IPS-NIHi11 (cell line): ENCODE data around the gene TELO2.

Source experiments
- DNase-seq: peaks from one replicate; pipeline ENCODE4 v3.0.0; 2012; ENCODE audit warnings: mixed read lengths, low spot score

TELO2 gene

GRCh38 chr16:1556254-1556653, 63.1 kb downstream of the TELO2 start:
- DNase-seq, result no peak

DNA sequence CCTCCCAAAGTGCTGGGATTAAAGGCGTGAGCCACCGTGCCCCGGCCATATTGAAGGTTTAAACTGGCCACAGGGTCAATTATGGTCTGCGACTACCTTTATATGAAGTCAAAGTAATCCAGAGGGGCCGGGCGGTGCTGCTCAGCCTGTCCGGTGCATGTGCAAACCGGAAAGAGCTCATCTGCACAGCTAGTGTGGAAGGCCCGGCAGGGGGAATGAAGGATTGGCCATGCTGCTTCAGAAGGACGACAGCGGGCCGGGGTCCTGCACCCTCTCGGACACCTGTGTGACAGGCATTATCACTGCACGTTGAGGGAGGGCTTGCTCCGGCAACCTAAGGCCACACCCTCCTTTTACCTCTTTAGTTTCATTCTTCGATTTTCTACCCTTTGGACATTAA, 63.9 kb downstream of the TELO2 start:
- no peak for DNase-seq

GRCh38 chr16:1557576-1557975, 64.4 kb downstream of the TELO2 start:
- DNase-seq, result no peak

- DNase-seq, result no peak
These were observed 66.4 kb downstream of the TELO2 start for GRCh38 chr16:1559446-1559975.
